Activated gamma-delta T cell treated with Interleukin-2 at 50 U/mL for 16 hours (primary cell): ENCODE measurements around the gene ZNHIT3.
"Not testable (repeated sequence)": the region's sequence is repeated elsewhere in the genome, so short reads cannot be mapped to it uniquely, and the experiment has no call there.

Experiments used
- DNase-seq: peaks from one replicate; pipeline ENCODE4 v3.0.0-alpha.2; 2020

Gene ZNHIT3

GRCh38 chr17:36485027-36485426, 1.5 kb upstream of the ZNHIT3 start:
- DNase-seq: no peak

- no peak for DNase-seq
These were observed 677 bp upstream of the ZNHIT3 start for GRCh38 chr17:36485805-36486203.

GRCh38 chr17:36493956-36494355, 7.5 kb downstream of the ZNHIT3 start:
- no peak for DNase-seq

GRCh38 chr17:36494674-36495073, 8.2 kb downstream of the ZNHIT3 start:
- DNase-seq: no peak

GRCh38 chr17:36495076-36495578, 8.6 kb downstream of the ZNHIT3 start:
- DNase-seq: no peak

GRCh38 chr17:36496018-36496789, 9.7 kb downstream of the ZNHIT3 start:
- no peak for DNase-seq

GRCh38 chr17:36498155-36498554, 11.7 kb downstream of the ZNHIT3 start:
- DNase-seq: no peak

- no peak for DNase-seq
These were observed 12.2 kb downstream of the ZNHIT3 start for GRCh38 chr17:36498560-36499300.

- no peak for DNase-seq
These were observed 14.3 kb downstream of the ZNHIT3 start for GRCh38 chr17:36500745-36501225.

- DNase-seq: no peak
These were observed 14.9 kb downstream of the ZNHIT3 start for GRCh38 chr17:36501351-36501750.

- DNase-seq: no peak
These were observed 15.5 kb downstream of the ZNHIT3 start for GRCh38 chr17:36501963-36502362.

- DNase-seq: no peak
These were observed 17.1 kb downstream of the ZNHIT3 start for GRCh38 chr17:36503456-36504155.

GRCh38 chr17:36504156-36504545, 17.7 kb downstream of the ZNHIT3 start:
- DNase-seq: no peak

- DNase-seq: no peak
These were observed 18.7 kb downstream of the ZNHIT3 start for GRCh38 chr17:36505171-36505570.

GRCh38 chr17:36506249-36506826, 19.9 kb downstream of the ZNHIT3 start:
- DNase-seq: no peak

GRCh38 chr17:36506831-36507230, 20.4 kb downstream of the ZNHIT3 start:
- no peak for DNase-seq

GRCh38 chr17:36507266-36507665, 20.8 kb downstream of the ZNHIT3 start:
- DNase-seq: no peak

GRCh38 chr17:36508439-36508838, 22.0 kb downstream of the ZNHIT3 start:
- not testable (repeated sequence) for DNase-seq

- no peak for DNase-seq
These were observed 22.9 kb downstream of the ZNHIT3 start for GRCh38 chr17:36509272-36509985.

GRCh38 chr17:36510636-36511035, 24.2 kb downstream of the ZNHIT3 start:
- no peak for DNase-seq

GRCh38 chr17:36511216-36511615, 24.7 kb downstream of the ZNHIT3 start:
- DNase-seq: no peak

- no peak for DNase-seq
These were observed 26.2 kb downstream of the ZNHIT3 start for GRCh38 chr17:36512641-36513040.
